Vagina (tissue), 2 donors: ENCODE data around the gene NFIX.

Experiments used
- POLR2A ChIP-seq, 2 donors: fragments of 450-650 bp; IDR thresholded peaks; one replicate each; pipeline ENCODE4 v1.6.1; 2017; ENCODE audit warnings: antibody characterized with exemption in 2 of 2, mild to moderate bottlenecking in 2 of 2, moderate library complexity in 2 of 2
- POLR2AphosphoS5 ChIP-seq, 2 donors: sonication (generic); formaldehyde crosslinking; IDR thresholded peaks; one replicate each; pipeline ENCODE4 v1.9.0; 2017; ENCODE audit warnings: antibody characterized with exemption in 2 of 2, mild to moderate bottlenecking in 2 of 2, low read depth in 1 of 2; ENCODE audit not compliant: insufficient read depth in 1 of 2

GRCh38 chr19:13017306-13018034, 22.2 kb downstream of the NFIX start:
- peak in 1 of 2 donors; percentile 28 for TF ChIP-seq POLR2AphosphoS5 (IDR thresholded peaks at IDR 0.05; ENCODE audit: insufficient read depth in 1 of 2, low read depth in 1 of 2)
- no peak for TF ChIP-seq POLR2A (IDR thresholded peaks at IDR 0.05)
